Upper lobe of left lung (tissue), 4 donors: ENCODE measurements around the gene PGM1.

Experiments
- POLR2AphosphoS5 ChIP-seq, 2 donors: sonication (generic); formaldehyde crosslinking; IDR thresholded peaks; one replicate each; pipeline ENCODE4 v1.5.1; 2017; ENCODE audit warnings: antibody characterized with exemption in 2 of 2
- TF ChIP-seq, protein P1 (sequence below), 6 experiments: fragments of 450-650 bp in 4 of 6; fragments of 200-600 bp in 2 of 6; sonication (generic) in 2 of 6; IDR thresholded peaks; one replicate each; pipeline ENCODE4 v1.5.1; 2016 to 2019; ENCODE audit warnings: antibody characterized with exemption in 6 of 6

DNA sequence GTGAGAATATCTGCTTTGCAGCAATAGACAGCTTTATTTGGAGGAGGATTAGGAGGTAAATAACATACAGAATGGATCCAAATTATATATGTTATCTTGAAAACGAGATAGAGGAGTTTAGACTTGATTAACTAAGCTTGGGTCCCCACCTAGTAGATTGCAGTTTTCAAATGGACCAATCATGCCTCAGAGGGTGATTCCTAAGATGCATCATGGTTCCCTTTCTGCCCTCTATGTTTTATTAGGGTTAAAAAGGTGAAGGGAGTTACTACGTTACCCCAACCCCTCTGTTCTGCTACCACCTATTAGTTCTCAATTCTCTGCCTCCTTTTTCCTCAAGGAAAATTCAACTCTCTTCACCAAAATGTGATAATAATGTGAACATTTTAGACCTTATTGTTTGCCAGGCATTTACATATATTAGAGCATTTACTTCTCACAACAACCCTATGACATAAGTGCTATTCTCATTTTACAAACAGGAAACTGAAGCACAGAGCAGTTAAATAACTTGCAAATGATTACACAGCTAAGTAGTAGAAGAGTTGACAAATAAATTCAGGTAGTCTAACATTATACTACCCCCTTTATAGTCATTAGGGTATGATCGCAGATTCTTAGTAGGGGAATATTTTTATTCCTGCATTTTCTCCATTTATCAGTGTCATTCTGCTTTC, 23.4 kb upstream of the PGM1 start:
- no peak for TF ChIP-seq POLR2AphosphoS5 (IDR thresholded peaks at IDR 0.05)
- TF ChIP-seq, protein P1, sequence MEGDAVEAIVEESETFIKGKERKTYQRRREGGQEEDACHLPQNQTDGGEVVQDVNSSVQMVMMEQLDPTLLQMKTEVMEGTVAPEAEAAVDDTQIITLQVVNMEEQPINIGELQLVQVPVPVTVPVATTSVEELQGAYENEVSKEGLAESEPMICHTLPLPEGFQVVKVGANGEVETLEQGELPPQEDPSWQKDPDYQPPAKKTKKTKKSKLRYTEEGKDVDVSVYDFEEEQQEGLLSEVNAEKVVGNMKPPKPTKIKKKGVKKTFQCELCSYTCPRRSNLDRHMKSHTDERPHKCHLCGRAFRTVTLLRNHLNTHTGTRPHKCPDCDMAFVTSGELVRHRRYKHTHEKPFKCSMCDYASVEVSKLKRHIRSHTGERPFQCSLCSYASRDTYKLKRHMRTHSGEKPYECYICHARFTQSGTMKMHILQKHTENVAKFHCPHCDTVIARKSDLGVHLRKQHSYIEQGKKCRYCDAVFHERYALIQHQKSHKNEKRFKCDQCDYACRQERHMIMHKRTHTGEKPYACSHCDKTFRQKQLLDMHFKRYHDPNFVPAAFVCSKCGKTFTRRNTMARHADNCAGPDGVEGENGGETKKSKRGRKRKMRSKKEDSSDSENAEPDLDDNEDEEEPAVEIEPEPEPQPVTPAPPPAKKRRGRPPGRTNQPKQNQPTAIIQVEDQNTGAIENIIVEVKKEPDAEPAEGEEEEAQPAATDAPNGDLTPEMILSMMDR (IDR thresholded peaks at IDR 0.05) = no peak
